ENCODE measurements around the gene NOX3.
"Not testable (repeated sequence)": the region's sequence is repeated elsewhere in the genome, so short reads cannot be mapped to it uniquely, and the experiment has no call there.

Gene NOX3

GRCh38 chr6:155487371-155488130 is 31.9 kb upstream of the NOX3 start:
- no peak overlapping the region for H3K4me3 ChIP-seq (replicated peaks; ENCODE audit: low read depth, low read length)
- DNase-seq (ENCODE audit: low read depth) = no peak
- TF ChIP-seq, protein P1, sequence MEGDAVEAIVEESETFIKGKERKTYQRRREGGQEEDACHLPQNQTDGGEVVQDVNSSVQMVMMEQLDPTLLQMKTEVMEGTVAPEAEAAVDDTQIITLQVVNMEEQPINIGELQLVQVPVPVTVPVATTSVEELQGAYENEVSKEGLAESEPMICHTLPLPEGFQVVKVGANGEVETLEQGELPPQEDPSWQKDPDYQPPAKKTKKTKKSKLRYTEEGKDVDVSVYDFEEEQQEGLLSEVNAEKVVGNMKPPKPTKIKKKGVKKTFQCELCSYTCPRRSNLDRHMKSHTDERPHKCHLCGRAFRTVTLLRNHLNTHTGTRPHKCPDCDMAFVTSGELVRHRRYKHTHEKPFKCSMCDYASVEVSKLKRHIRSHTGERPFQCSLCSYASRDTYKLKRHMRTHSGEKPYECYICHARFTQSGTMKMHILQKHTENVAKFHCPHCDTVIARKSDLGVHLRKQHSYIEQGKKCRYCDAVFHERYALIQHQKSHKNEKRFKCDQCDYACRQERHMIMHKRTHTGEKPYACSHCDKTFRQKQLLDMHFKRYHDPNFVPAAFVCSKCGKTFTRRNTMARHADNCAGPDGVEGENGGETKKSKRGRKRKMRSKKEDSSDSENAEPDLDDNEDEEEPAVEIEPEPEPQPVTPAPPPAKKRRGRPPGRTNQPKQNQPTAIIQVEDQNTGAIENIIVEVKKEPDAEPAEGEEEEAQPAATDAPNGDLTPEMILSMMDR (IDR thresholded peaks at IDR 0.05; ENCODE audit: low read length, missing control alignments) = no peak

- no peak for DNase-seq (ENCODE audit: low read depth)
- H3K4me3 ChIP-seq (replicated peaks; ENCODE audit: low read depth, low read length) = no peak overlapping the region
- TF ChIP-seq, protein P1 (IDR thresholded peaks at IDR 0.05; ENCODE audit: low read length, missing control alignments) = no peak
Observed at GRCh38 chr6:155486721-155487294, 31.2 kb upstream of the NOX3 start.

DNA sequence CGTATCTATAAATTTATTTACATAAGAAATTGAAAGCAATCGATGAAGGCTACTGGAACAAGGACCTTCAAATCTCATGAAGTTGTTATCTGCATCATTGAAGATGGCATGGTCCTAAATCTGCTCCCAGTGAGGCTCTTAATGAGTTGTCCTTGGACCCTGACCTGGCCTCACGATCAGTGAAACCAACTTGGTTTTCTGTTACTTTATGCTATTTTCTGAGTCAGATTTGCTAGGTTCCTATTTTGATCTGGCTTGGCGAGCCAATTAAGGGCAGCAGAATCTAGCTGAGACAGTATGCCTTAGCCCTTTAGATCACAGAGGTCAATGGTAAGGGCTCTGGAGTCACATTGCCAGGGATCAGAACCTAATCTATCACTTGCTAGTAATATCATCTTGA is 30.1 kb upstream of the NOX3 start:
- no peak overlapping the region for H3K4me3 ChIP-seq (replicated peaks; ENCODE audit: low read depth, low read length)
- DNase-seq (ENCODE audit: low read depth) = no peak
- TF ChIP-seq, protein P1 (IDR thresholded peaks at IDR 0.05; ENCODE audit: low read length, missing control alignments) = no peak

DNA sequence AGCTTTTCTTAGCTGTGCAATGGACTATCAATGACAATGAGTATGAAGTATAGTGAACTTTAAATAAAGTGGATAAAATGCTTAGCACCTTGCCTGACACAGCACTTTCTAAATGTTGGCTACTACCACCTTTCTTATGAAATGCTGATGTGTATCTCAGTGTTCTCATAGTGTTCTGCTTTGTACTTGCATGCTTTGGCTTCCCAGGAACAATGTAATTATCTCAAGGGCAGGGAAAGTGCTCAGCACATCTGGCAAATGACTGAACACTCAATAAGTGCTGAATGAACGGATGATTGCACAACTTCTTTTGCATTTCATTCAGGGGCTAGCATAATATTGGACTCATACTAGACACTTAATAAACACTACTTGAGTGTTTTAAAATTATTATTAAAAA is 28.2 kb upstream of the NOX3 start:
- H3K4me3 ChIP-seq (replicated peaks; ENCODE audit: low read depth, low read length) = no peak overlapping the region
- TF ChIP-seq, protein P1 (IDR thresholded peaks at IDR 0.05; ENCODE audit: low read length, missing control alignments) = no peak
- DNase-seq (ENCODE audit: low read depth) = peak; percentile 87

DNA sequence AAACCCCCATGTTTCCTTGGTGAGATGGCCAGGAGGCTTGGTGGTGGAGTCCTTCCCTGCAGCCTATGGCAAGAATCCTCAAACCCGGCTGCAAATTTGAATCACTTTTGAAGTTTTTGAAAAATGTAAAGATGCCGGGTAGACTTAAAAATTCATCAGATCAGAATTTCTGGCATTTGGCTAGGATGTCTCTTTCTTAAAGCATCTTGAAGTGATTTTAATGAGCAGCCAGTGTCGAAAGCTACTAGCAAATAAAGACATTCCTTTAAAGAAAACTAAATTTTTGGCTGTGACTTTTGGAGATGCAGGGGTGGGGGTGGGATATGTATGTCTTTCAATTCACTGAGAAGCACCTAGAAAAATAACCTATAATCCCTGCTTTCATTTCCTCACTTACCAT is 25.6 kb upstream of the NOX3 start:
- H3K4me3 ChIP-seq (replicated peaks; ENCODE audit: low read depth, low read length) = no peak overlapping the region
- DNase-seq (ENCODE audit: low read depth) = no peak
- TF ChIP-seq, protein P1 (IDR thresholded peaks at IDR 0.05; ENCODE audit: low read length, missing control alignments) = no peak

DNA sequence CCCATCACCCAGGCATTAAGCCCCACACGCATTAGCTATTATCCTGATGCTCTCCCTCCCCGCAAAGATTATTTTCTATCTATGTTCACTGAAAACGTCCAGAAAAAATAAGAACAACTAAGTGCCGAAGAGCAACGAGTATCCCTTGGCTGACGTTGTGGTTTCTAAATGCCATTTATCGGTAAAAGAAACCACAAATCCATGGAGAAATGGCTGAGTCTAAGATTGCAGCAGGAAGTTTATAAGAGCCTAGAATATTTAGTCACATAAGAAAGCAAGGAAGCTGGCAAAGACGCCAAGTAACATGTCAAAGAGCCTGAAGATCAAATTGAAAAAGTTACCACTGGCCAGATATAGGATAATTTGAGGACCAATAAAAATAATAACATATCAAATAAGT is 18.1 kb upstream of the NOX3 start:
- TF ChIP-seq, protein P1 (IDR thresholded peaks at IDR 0.05; ENCODE audit: low read length, missing control alignments) = no peak
- no peak for DNase-seq (ENCODE audit: low read depth)
- H3K4me3 ChIP-seq (replicated peaks; ENCODE audit: low read depth, low read length) = no peak overlapping the region

GRCh38 chr6:155472886-155473285 is 17.2 kb upstream of the NOX3 start:
- TF ChIP-seq, protein P1 (IDR thresholded peaks at IDR 0.05; ENCODE audit: low read length, missing control alignments) = no peak
- peak; percentile 73 for DNase-seq (ENCODE audit: low read depth)
- no peak overlapping the region for H3K4me3 ChIP-seq (replicated peaks; ENCODE audit: low read depth, low read length)

DNA sequence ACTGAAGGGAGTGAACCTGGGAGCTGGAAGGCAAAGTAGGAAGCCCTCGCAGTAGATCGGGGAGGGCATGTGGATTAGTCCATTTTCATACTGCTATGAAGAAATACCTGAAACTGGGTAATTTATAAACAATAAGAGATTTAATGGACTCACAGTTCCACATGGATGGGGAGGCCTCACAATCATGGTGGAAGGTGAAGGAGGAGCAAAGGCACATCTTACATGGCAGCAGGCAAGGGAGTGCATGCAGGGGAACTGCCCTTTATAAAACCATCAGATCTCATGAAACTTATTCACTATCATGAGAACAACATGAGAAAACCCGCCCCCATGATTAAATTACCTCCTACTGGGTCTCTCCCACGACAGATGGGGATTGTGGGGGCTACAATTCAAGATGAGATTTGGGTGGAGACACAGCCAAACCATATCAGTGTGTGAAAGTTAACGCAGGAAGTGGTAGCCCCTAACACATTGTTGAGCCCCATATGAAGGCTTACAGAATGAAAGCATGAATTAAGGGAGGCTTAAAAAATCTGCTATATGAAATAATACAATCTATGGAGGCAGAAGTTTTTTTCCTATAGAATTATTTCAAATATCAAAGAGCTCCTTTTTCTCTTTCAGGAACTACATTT is 15.5 kb upstream of the NOX3 start:
- H3K4me3 ChIP-seq (replicated peaks; ENCODE audit: low read depth, low read length); DNase-seq (ENCODE audit: low read depth): not testable (repeated sequence)

DNA sequence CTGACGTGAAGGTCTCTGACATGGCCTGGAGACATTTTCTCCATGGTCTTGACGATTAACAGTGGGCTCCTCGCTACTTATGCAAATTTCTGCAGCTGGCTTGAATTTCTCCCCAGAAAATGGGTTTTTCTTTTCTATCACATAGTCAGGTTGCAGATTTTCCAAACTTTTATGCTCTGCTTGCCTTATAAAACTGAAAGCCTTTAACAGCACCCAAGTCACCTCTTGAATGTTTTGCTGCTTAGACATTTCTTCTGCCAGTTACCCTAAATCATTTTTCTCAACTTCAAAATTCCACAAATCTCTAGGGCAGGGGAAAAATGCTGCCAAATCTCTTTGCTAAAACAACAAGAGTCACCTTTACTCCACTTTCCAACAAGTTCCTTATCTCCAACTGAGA is 12.9 kb upstream of the NOX3 start:
- not testable (repeated sequence) for DNase-seq (ENCODE audit: low read depth); H3K4me3 ChIP-seq (replicated peaks; ENCODE audit: low read depth, low read length)

All from fibroblast of pulmonary artery (primary cell).